Placental pericyte (primary cell): Measurements from ENCODE around the gene SOWAHA. TPM values are rescaled to one million over a fixed set of nuclear protein-coding genes. Genes with fewer than 3 reads are reported as not detected.

Experiments used
- small RNA-seq: library from RNA; depleted of rRNA; stranded (forward); fragments of <200 nt; gene quantifications from one replicate; pipeline ENCODE3, GENCODE V24; 2012; ENCODE audit warnings: low replicate concordance
- total RNA-seq: library from RNA; depleted of rRNA; stranded (reverse); fragments of >200 nt; gene quantifications from 2 replicates; pipeline ENCODE4 v1.2.3, GENCODE V29; 2012

The SOWAHA gene
- total RNA-seq, result not detected in 2 replicates

GRCh38 chr5:132812781-132813598 lies at the start of gene SOWAHA:
Gene SOWAHA (plus strand): TSS chr5:132813302. CDS start chr5:132813622, 320 bp downstream.

GRCh38 chr5:132777209-132778069 lies 35.7 kb upstream of the SOWAHA start, which contains the start of gene SEPTIN8:
Gene SEPTIN8 (minus strand): TSS chr5:132777239. CDS start chr5:132777137, 102 bp downstream.

GRCh38 chr5:132830436-132831094 lies 17.5 kb downstream of the SOWAHA start, which contains the start of gene SHROOM1:
Gene SHROOM1 (minus strand): TSS chr5:132830647. CDS start chr5:132826140, 4,507 bp downstream.

Small RNAs within 50 kb of the gene (small RNA-seq; reads per million reads assigned to genes)
- gene RNA5SP192, result not detected

Other genes with a start within 250 kb of the SOWAHA start
- not detected in 2 replicates for gene IL13, start 155.1 kb upstream of the SOWAHA start, total RNA-seq
- gene IL4, start 139.3 kb upstream of the SOWAHA start, total RNA-seq, result not detected in 2 replicates
- 9.4 and 10.1 TPM in 2 replicates for gene KIF3A, start 75.8 kb upstream of the SOWAHA start, total RNA-seq
- not detected in 2 replicates for gene CCNI2, start 65.9 kb upstream of the SOWAHA start, total RNA-seq
- gene SEPTIN8, start 36.1 kb upstream of the SOWAHA start, total RNA-seq, result 31.1 and 67.0 TPM in 2 replicates
- 2.0 and 8.9 TPM in 2 replicates for gene SHROOM1, start 17.3 kb downstream of the SOWAHA start, total RNA-seq
- 0.22 TPM in 1 of 2 replicates, not detected in the other for gene GDF9, start 53.2 kb downstream of the SOWAHA start, total RNA-seq
- 50.3 and 62.1 TPM in 2 replicates for gene UQCRQ, start 53.3 kb downstream of the SOWAHA start, total RNA-seq
- gene LEAP2, start 60.4 kb downstream of the SOWAHA start, total RNA-seq, result 0.22 and 0.43 TPM in 2 replicates
- gene AFF4, start 150.3 kb downstream of the SOWAHA start, total RNA-seq, result 67.4 and 101 TPM in 2 replicates
- 10.1 and 12.6 TPM in 2 replicates for gene ZCCHC10, start 213.2 kb downstream of the SOWAHA start, total RNA-seq
- 134 and 155 TPM in 2 replicates for gene HSPA4, start 238.7 kb downstream of the SOWAHA start, total RNA-seq